Adrenal gland (tissue), 12 donors: ENCODE data around the gene TMCC1. TPM values are rescaled to one million over a fixed set of nuclear protein-coding genes. Genes with fewer than 3 reads are reported as not detected.

Source experiments
- DNase-seq, 7 donors: peaks; one replicate each; pipeline ENCODE4 v3.0.0-alpha.2; 2019 to 2020
- H3K27ac ChIP-seq, 5 donors: fragments of 200-600 bp; sonication (generic) in 4 of 5; 1 replicate in 3 of 5; 2 replicates in 2 of 5; pipeline versions ENCODE4 v1.5.1 to v1.8.0; 2016 to 2020; ENCODE audit warnings: mild to moderate bottlenecking in 1 of 5
- H3K27me3 ChIP-seq: fragments of 200-600 bp; 2 replicates; pipeline ENCODE4 v1.8.0; 2021
- H3K36me3 ChIP-seq, 2 donors: fragments of 200-600 bp; replicated peaks in 1 of 2; 1 replicate in 1 of 2; 2 replicates in 1 of 2; pipeline versions ENCODE4 v1.5.1 to v1.8.0; 2018 to 2022
- H3K4me1 ChIP-seq, 2 donors: fragments of 200-600 bp; replicated peaks in 1 of 2; 1 replicate in 1 of 2; 2 replicates in 1 of 2; pipeline versions ENCODE4 v1.5.1 to v1.8.0; 2018 to 2021
- H3K4me3 ChIP-seq, 4 donors: fragments of 200-600 bp; sonication (generic) in 3 of 4; one replicate each; pipeline ENCODE4 v1.5.1; 2016 to 2018
- H3K9me3 ChIP-seq, 3 donors: fragments of 200-600 bp; sonication (generic) in 1 of 3; replicated peaks in 1 of 3; 1 replicate in 2 of 3; 2 replicates in 1 of 3; pipeline versions ENCODE4 v1.5.1 to v1.8.0; 2016 to 2021
- POLR2A ChIP-seq, 2 donors: fragments of 450-650 bp; IDR thresholded peaks; one replicate each; pipeline ENCODE4 v1.6.1; 2017; ENCODE audit warnings: antibody characterized with exemption in 2 of 2, mild to moderate bottlenecking in 2 of 2, moderate library complexity in 1 of 2
- WGBS, 4 donors: extraction: QIAGEN DNeasy Blood & Tissue Kit in 2 of 4; methylation state at CpG; one replicate each; pipeline versions ENCODE4 v1.1.5 to v1.1.7; 2013 to 2017; 5-methylcytosine and 5-hydroxymethylcytosine counted together
- intact Hi-C, 2 donors: fragments of 100-400 bp; cut with DNase I; formaldehyde crosslinking; loops; one replicate each; pipeline versions ENCODE4 v1.14.1 to v1.15.0; 2022 to 2023
- polyA plus RNA-seq, 3 donors: library from polyadenylated mRNA; stranded (reverse); fragments of 200-250 nt in 2 of 3; fragments of 350-450 nt in 1 of 3; fragmentation: Illumina TruSeq in 1 of 3; extraction: RNeasy Lipid Tissue Mini Kit (QIAGEN cat#74804) in 1 of 3; gene quantifications; one replicate each; pipeline ENCODE4 v1.2.3, GENCODE V29; 2013 to 2014
- total RNA-seq, 9 donors: library from RNA; depleted of rRNA in 4 of 9; stranded (reverse); fragments of >200 nt in 4 of 9; fragments of 120-200 nt in 1 of 9; fragmentation: NEBNext Ultra II Directional in 1 of 9; extraction: Animal tissue kit (Norgen Biotek cat#: 25700) in 1 of 9; gene quantifications; one replicate each; pipeline versions ENCODE4 v1.1.0 to v1.2.4, GENCODE V29; 2013 to 2023
- TF ChIP-seq, protein P1 (sequence below), 6 experiments: fragments of 450-650 bp in 4 of 6; fragments of 200-600 bp in 2 of 6; sonication (generic) in 1 of 6; IDR thresholded peaks; 1 replicate in 5 of 6; 2 replicates in 1 of 6; pipeline versions ENCODE4 v1.5.1 to v1.8.0; 2016 to 2021; ENCODE audit warnings: antibody characterized with exemption in 6 of 6, mild to moderate bottlenecking in 2 of 6, moderate library complexity in 1 of 6
- donor health status: healthy with polysubstance abuse.
- donor health status: Bipolar disorder and iron deficiency.
- donor health status: DM: yes; HTN: yes; CAD: no.
- donor health status: DM: no; HTN: no; CAD: no.
- donor health status: DM: no; HTN: no; CAD: no.
- donor health status: DM: yes; HTN: yes; CAD: no.

TMCC1 gene
- total and polyA plus RNA-seq, 12 donors, result 6.3 to 141 (median 22.9) TPM

DNA sequence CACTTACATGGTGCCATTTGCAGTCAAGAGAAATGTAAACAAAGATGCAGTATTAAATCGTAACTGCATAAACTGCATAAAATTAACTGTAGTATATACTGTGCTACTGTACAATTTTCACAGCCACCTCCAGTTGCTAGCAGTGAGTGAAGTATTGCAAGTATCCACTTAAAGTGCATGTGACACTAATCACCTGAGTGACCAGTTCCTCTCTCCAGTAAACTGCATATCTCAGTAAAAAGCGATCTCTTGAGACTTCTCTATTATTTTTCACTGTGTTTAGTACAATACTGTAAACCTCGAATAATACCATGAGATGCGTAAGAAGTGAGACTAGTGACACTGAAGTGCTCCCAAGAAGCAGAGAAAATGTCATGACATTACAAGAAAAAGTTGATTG is 175.3 kb downstream of the TMCC1 start:
- no peak overlapping the region for H3K27ac ChIP-seq
- DNase-seq, result no peak
- H3K36me3 ChIP-seq, result no peaks in the 10 kb centered on the region
- H3K4me1 ChIP-seq, result peaks cover 0 to 27% of the 10 kb centered on the region in 2 donors
- H3K27me3 ChIP-seq, result no peaks in the 10 kb centered on the region
- H3K9me3 ChIP-seq, result no peaks in the 10 kb centered on the region
- WGBS, 4 donors, result 64 to 71% (median 68%) methylated on average over 4 of the region's 4 CpGs
- H3K4me3 ChIP-seq, result no peak overlapping the region
- intact Hi-C loops, result no loop called here
- TF ChIP-seq, protein P1, sequence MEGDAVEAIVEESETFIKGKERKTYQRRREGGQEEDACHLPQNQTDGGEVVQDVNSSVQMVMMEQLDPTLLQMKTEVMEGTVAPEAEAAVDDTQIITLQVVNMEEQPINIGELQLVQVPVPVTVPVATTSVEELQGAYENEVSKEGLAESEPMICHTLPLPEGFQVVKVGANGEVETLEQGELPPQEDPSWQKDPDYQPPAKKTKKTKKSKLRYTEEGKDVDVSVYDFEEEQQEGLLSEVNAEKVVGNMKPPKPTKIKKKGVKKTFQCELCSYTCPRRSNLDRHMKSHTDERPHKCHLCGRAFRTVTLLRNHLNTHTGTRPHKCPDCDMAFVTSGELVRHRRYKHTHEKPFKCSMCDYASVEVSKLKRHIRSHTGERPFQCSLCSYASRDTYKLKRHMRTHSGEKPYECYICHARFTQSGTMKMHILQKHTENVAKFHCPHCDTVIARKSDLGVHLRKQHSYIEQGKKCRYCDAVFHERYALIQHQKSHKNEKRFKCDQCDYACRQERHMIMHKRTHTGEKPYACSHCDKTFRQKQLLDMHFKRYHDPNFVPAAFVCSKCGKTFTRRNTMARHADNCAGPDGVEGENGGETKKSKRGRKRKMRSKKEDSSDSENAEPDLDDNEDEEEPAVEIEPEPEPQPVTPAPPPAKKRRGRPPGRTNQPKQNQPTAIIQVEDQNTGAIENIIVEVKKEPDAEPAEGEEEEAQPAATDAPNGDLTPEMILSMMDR (IDR thresholded peaks at IDR 0.05), result no peak

DNA sequence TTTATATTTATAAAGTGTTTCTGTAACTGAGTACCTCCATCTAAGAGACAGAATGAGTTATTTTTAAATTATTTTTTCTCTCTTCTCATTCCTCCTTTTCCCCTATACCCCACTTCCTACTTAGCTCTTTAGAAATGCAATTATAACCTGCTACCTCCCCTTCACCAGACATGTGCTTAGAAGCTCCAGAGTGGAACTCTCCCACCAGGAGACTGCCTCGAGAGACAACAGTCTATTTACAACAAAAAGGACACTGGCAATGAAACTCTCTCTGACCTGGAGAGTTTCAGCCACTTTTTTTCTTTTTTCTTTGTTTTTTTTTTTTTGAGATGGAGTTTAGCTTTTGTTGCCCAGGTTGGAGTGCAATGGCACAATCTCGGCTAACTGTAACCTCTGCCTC is 177.7 kb downstream of the TMCC1 start:
- WGBS, 4 donors, result 84 to 87% (median 84%) methylated on average over 1 to 2 of the region's 2 CpGs
- no peak overlapping the region for H3K4me3 ChIP-seq
- no peak for TF ChIP-seq POLR2A (IDR thresholded peaks at IDR 0.05)
- TF ChIP-seq, protein P1 (IDR thresholded peaks at IDR 0.05), result no peak

DNA sequence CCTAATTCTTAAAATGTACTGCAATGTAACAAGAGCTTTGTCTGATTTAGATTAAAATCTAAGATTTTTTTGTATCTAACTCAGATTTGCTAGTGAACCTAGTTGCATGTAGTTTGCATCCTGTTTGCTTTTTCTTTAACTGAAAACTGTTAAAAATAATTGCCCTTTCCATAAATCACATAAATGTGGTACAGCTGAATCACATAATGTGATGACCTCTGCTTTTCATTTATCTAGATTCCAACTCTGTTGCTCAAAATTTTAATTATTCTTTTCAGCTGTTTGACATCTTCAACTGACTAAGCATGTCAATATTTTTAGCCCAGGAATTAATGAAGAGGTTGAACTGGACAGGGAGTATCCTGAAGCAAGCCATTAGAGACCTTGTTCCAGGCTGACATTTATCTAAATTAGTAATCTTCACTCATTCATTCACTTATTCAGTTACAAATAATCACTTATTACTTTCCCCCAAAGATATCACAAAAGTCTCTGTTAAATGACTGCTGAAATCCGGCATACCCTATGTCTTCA is 185.1 kb downstream of the TMCC1 start:
- 84 to 96% (median 90%) methylated on average over 1 of the region's 1 CpG for WGBS, 4 donors

More for the DNA sequence above, 177.7 kb downstream of the TMCC1 start:
- no peaks in the 10 kb centered on the region for H3K9me3 ChIP-seq
- intact Hi-C loops, result no loop called here
- no peak overlapping the region for H3K27ac ChIP-seq
- no peak for DNase-seq
- H3K36me3 ChIP-seq, result no peaks in the 10 kb centered on the region
- H3K27me3 ChIP-seq, result no peaks in the 10 kb centered on the region
- peaks cover 0 to 19% of the 10 kb centered on the region in 2 donors for H3K4me1 ChIP-seq

DNA sequence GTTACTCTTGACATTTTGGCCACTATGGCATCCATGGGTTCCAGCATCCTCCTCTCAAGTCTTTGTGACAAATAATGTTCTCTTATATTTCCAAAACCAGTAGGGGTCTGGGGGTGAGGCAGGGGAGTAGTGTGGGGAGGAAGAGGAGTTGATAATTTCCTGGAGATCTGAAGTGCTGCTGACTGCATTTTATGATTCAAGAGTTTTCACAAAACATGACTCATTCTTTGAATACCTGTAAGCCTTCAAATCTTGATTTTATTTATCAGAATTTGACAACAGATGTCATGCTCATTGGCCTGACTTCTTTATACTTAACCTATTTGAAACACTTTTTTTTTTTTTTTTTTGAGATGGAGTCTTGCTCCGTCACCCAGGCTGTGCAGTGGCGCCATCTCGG is 188.2 kb downstream of the TMCC1 start:
- H3K4me1 ChIP-seq, result peaks cover 7 to 23% of the 10 kb centered on the region in 2 donors
- no peak overlapping the region for H3K27ac ChIP-seq
- no peak overlapping the region for H3K4me3 ChIP-seq
- H3K27me3 ChIP-seq, result no peaks in the 10 kb centered on the region
- WGBS, 4 donors, result 94 to 100% (median 97%) methylated on average over 3 of the region's 3 CpGs
- no peaks in the 10 kb centered on the region for H3K36me3 ChIP-seq
- TF ChIP-seq POLR2A (IDR thresholded peaks at IDR 0.05), result no peak
- TF ChIP-seq, protein P1 (IDR thresholded peaks at IDR 0.05), result no peak
- H3K9me3 ChIP-seq, result no peaks in the 10 kb centered on the region
- no peak for DNase-seq
- intact Hi-C loops, result no loop called here

More for the DNA sequence above, 185.1 kb downstream of the TMCC1 start:
- H3K27me3 ChIP-seq, result no peaks in the 10 kb centered on the region
- TF ChIP-seq, protein P1 (IDR thresholded peaks at IDR 0.05), result no peak
- no peak for TF ChIP-seq POLR2A (IDR thresholded peaks at IDR 0.05)
- H3K36me3 ChIP-seq, result no peaks in the 10 kb centered on the region
- no peak for DNase-seq
- peaks cover 0 to 19% of the 10 kb centered on the region in 2 donors for H3K4me1 ChIP-seq
- H3K9me3 ChIP-seq, result no peaks in the 10 kb centered on the region
- H3K4me3 ChIP-seq, result no peak overlapping the region
- intact Hi-C loops, result no loop called here
- H3K27ac ChIP-seq, result no peak overlapping the region
